Endodermal cell (in vitro differentiated cells): ENCODE results near the gene RGS6. TPM values are rescaled to one million over a fixed set of nuclear protein-coding genes. Genes with fewer than 3 reads are reported as not detected.

Source experiments
- DNase-seq: peaks from one replicate; pipeline ENCODE4 v3.0.0-alpha.2; 2017
- H3K27ac ChIP-seq: 2 replicates; pipeline ENCODE4 v1.5.1; 2013; ENCODE audit warnings: mild to moderate bottlenecking, low read depth, low read length, moderate library complexity
- H3K27me3 ChIP-seq: 2 replicates; pipeline ENCODE4 v1.6.1; 2013; ENCODE audit warnings: mild to moderate bottlenecking, low read length, moderate library complexity; ENCODE audit not compliant: insufficient read depth, control insufficient read depth, poor library complexity, severe bottlenecking
- H3K36me3 ChIP-seq: 2 replicates; pipeline ENCODE4 v1.7.0; 2013; ENCODE audit warnings: mild to moderate bottlenecking, low read length, moderate library complexity; ENCODE audit not compliant: control insufficient read depth, insufficient read depth
- H3K4me1 ChIP-seq: one replicate; pipeline ENCODE4 v1.7.0; 2013; ENCODE audit warnings: low read length; ENCODE audit not compliant: control insufficient read depth, insufficient read depth
- H3K4me3 ChIP-seq: 2 replicates; pipeline ENCODE4 v1.5.1; 2013; ENCODE audit warnings: mild to moderate bottlenecking, low read length, moderate library complexity
- H3K9ac ChIP-seq: 2 replicates; pipeline ENCODE4 v1.6.1; 2013; ENCODE audit warnings: mild to moderate bottlenecking, low read length, moderate library complexity; ENCODE audit not compliant: poor library complexity, severe bottlenecking; ENCODE audit errors: extremely low read depth
- H3K9me3 ChIP-seq: 2 replicates; pipeline ENCODE4 v1.6.1; 2013; ENCODE audit warnings: mild to moderate bottlenecking, low read length, moderate library complexity; ENCODE audit not compliant: control insufficient read depth
- H3K27ac Mint-ChIP-seq: 2 replicates; pipeline ENCODE4 v1.8.0; 2020; ENCODE audit warnings: mixed read lengths
- H3K27me3 Mint-ChIP-seq: 2 replicates; pipeline ENCODE4 v1.8.0; 2021; ENCODE audit warnings: mild to moderate bottlenecking, mixed read lengths; ENCODE audit not compliant: insufficient read depth
- H3K36me3 Mint-ChIP-seq: 2 replicates; pipeline ENCODE4 v1.8.0; 2020; ENCODE audit warnings: low read depth, mixed read lengths
- H3K4me1 Mint-ChIP-seq: 2 replicates; pipeline ENCODE4 v1.8.0; 2020; ENCODE audit warnings: mixed read lengths
- H3K4me3 Mint-ChIP-seq: 2 replicates; pipeline ENCODE4 v1.8.0; 2020; ENCODE audit warnings: mild to moderate bottlenecking, moderate library complexity, mixed read lengths
- H3K9me3 Mint-ChIP-seq: 2 replicates; pipeline ENCODE4 v1.8.0; 2020; ENCODE audit warnings: mild to moderate bottlenecking, mixed read lengths
- CTCF ChIP-seq: fragments of 200-600 bp; sonication (generic); conservative IDR thresholded peaks from 2 replicates; pipeline ENCODE4 v1.5.0; 2021; ENCODE audit warnings: antibody characterized with exemption, mild to moderate bottlenecking
- WGBS, 2 experiments: methylation state at CpG; one replicate each; pipeline versions ENCODE4 v1.1.5 to v1.1.7; 2013; ENCODE audit warnings: missing lambda C conversion rate in 2 of 2, mixed read lengths in 1 of 2; ENCODE audit not compliant: insufficient coverage in 1 of 2, insufficient read length in 1 of 2; 5-methylcytosine and 5-hydroxymethylcytosine counted together
- total RNA-seq, 2 donors: library from RNA; stranded (reverse); fragmentation: NEBNext Ultra II Directional in 1 of 2; extraction: Animal tissue kit (Norgen Biotek cat#: 25700) in 1 of 2; gene quantifications; 2 replicates in 1 of 2; 3 replicates in 1 of 2; pipeline ENCODE4 v1.2.1, GENCODE V29; 2021

Gene RGS6
- total RNA-seq, 2 donors from 2014 or later = 10.1 to 16.3 TPM

- no peak overlapping the region for H3K27ac Mint-ChIP-seq
Observed at GRCh38 chr14:72503271-72503670, 571.0 kb downstream of the RGS6 start.

GRCh38 chr14:72503696-72504368 lies 571.6 kb downstream of the RGS6 start:
- H3K9me3 Mint-ChIP-seq = no peaks in the 10 kb centered on the region
- no peak for TF ChIP-seq CTCF
- Histone ChIP-seq H3K27me3 (no peaks in the 10 kb centered on the region), H3K4me1 (no peaks in the 10 kb centered on the region), H3K9ac (no peak overlapping the region), H3K9me3 (peaks cover 8% of the 10 kb centered on the region), H3K27ac (no peak overlapping the region), H3K4me3 (no peak overlapping the region), H3K36me3 (no peaks in the 10 kb centered on the region)
- 89 to 92% methylated on average over 2 of the region's 2 CpGs for WGBS, 2 experiments
- H3K27me3 Mint-ChIP-seq = no peaks in the 10 kb centered on the region
- no peak overlapping the region for H3K4me3 Mint-ChIP-seq
- H3K36me3 Mint-ChIP-seq = peaks cover 5% of the 10 kb centered on the region
- H3K4me1 Mint-ChIP-seq = no peaks in the 10 kb centered on the region
- no peak overlapping the region for H3K27ac Mint-ChIP-seq
- no peak for DNase-seq

More at GRCh38 chr14:72503271-72503670, 571.0 kb downstream of the RGS6 start:
- no peak for TF ChIP-seq CTCF
- DNase-seq = no peak
- H3K27me3 Mint-ChIP-seq = no peaks in the 10 kb centered on the region
- no peak overlapping the region for H3K27ac ChIP-seq
- no peaks in the 10 kb centered on the region for H3K36me3 ChIP-seq
- peaks cover 5% of the 10 kb centered on the region for H3K36me3 Mint-ChIP-seq
- no peaks in the 10 kb centered on the region for H3K9me3 Mint-ChIP-seq
- no peak overlapping the region for H3K4me3 Mint-ChIP-seq
- no peaks in the 10 kb centered on the region for H3K4me1 ChIP-seq
- WGBS, 2 experiments = 70 to 83% methylated on average over 1 of the region's 1 CpG
- peaks cover 8% of the 10 kb centered on the region for H3K9me3 ChIP-seq
- no peaks in the 10 kb centered on the region for H3K27me3 ChIP-seq
- no peak overlapping the region for H3K4me3 ChIP-seq
- no peak overlapping the region for H3K9ac ChIP-seq
- no peaks in the 10 kb centered on the region for H3K4me1 Mint-ChIP-seq

- H3K27ac ChIP-seq = no peak overlapping the region
- no peak for DNase-seq
- H3K4me3 Mint-ChIP-seq = no peak overlapping the region
- H3K27me3 ChIP-seq = peaks cover 6% of the 10 kb centered on the region
- no peak overlapping the region for H3K27ac Mint-ChIP-seq
- no peaks in the 10 kb centered on the region for H3K36me3 ChIP-seq
- H3K4me3 ChIP-seq = no peak overlapping the region
- H3K27me3 Mint-ChIP-seq = no peaks in the 10 kb centered on the region
- no peaks in the 10 kb centered on the region for H3K9me3 Mint-ChIP-seq
- no peaks in the 10 kb centered on the region for H3K36me3 Mint-ChIP-seq
- H3K9ac ChIP-seq = no peak overlapping the region
- 87 to 88% methylated on average over 3 to 4 of the region's 4 CpGs for whole genome bisulfite sequencing, 2 experiments
- H3K4me1 ChIP-seq = no peaks in the 10 kb centered on the region
- no peaks in the 10 kb centered on the region for H3K4me1 Mint-ChIP-seq
- no peak for TF ChIP-seq CTCF
- H3K9me3 ChIP-seq = no peaks in the 10 kb centered on the region
Observed at GRCh38 chr14:72510566-72510965, 578.3 kb downstream of the RGS6 start.
